Dorsolateral prefrontal cortex (tissue), 118 donors: Measurements from ENCODE around the gene LIMCH1. TPM values are rescaled to one million over a fixed set of nuclear protein-coding genes. Genes with fewer than 3 reads are reported as not detected.

Experiments used
- total RNA-seq, 120 experiments: library from RNA; stranded (reverse); gene quantifications; one replicate each; pipeline versions ENCODE4 v1.2.3 to v1.2.4, GENCODE V29; 2022

Gene LIMCH1
- total RNA-seq, 120 experiments from 2014 or later = 126 to 357 (median 196) TPM

Other genes with a start within 250 kb of the LIMCH1 start
- gene PHOX2B, start 210.6 kb downstream of the LIMCH1 start, total RNA-seq = under 1 TPM in 1 of 120 experiments, not detected in 119; 0.15 TPM